GM23338 (cell line): ENCODE results near the gene STRA8.

Experiments
- CTCF ChIP-seq, 2 experiments: fragments of 200-600 bp in 1 of 2; sonication (generic) in 1 of 2; conservative IDR thresholded peaks; 2 replicates each; pipeline versions ENCODE4 v1.5.1 to v1.6.1; 2016 to 2017; ENCODE audit warnings: antibody characterized with exemption in 2 of 2, low read depth in 2 of 2, mild to moderate bottlenecking in 2 of 2, moderate library complexity in 1 of 2
- EZH2 ChIP-seq: fragments of 200-600 bp; sonication (generic); IDR thresholded peaks from one replicate; pipeline ENCODE4 v1.8.0; 2017; ENCODE audit warnings: antibody characterized with exemption, mild to moderate bottlenecking, low read depth; ENCODE audit not compliant: unreplicated experiment
- JUNB ChIP-seq: IDR thresholded peaks from one replicate; pipeline ENCODE4 v1.6.1; 2016; ENCODE audit warnings: antibody characterized with exemption; ENCODE audit not compliant: unreplicated experiment
- REST ChIP-seq: IDR thresholded peaks from one replicate; pipeline ENCODE4 v1.6.1; 2018; ENCODE audit warnings: antibody characterized with exemption; ENCODE audit not compliant: unreplicated experiment
- ZNF331 ChIP-seq: fragments of 250-450 bp; sonication (Bioruptor Pico); IDR thresholded peaks from 2 replicates; pipeline ENCODE4 v1.5.0; 2020; ENCODE audit warnings: low read depth, mild to moderate bottlenecking, moderate library complexity

- TF ChIP-seq CTCF (conservative IDR thresholded peaks at IDR 0.05; ENCODE audit: low read depth in 2 of 2) (no peak), ZNF331 (CRISPR knock-in tag) (no peak), REST (no peak), EZH2 (no peak), JUNB (no peak)
Measured at GRCh38 chr7:135257790-135258189, 24.2 kb downstream of the STRA8 start.
